GM10266 (cell line): ENCODE measurements around the gene RNF113A.

ENCODE experiments used
- DNase-seq: peaks from one replicate; pipeline ENCODE4 v3.0.0; 2012; ENCODE audit errors: extremely low spot score
- TF ChIP-seq, protein P1 (sequence below): IDR thresholded peaks from 2 replicates; pipeline ENCODE4 v1.5.1; 2012; ENCODE audit warnings: mild to moderate bottlenecking, low read depth; ENCODE audit not compliant: control insufficient read depth, insufficient read depth; ENCODE audit errors: missing control alignments

Gene RNF113A

DNA sequence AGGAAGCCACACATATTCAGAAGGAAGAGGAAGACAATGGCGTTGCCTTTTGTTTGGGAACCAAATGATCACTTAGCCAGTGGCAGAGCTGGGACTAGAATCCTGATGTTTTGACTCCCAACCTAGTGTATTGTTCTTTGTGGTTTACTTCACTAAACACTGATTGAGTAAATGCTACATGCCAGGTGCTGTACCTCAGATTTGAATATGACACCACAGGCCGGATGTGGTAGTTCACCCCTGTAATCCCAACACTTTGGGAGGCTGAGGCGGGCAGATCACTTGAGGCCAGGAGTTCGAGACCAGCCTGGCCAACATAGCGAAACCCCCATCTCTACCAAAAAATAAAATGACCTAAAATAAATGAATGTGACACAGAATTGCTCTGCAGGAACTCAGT lies 8.5 kb upstream of the RNF113A start:
- TF ChIP-seq, protein P1, sequence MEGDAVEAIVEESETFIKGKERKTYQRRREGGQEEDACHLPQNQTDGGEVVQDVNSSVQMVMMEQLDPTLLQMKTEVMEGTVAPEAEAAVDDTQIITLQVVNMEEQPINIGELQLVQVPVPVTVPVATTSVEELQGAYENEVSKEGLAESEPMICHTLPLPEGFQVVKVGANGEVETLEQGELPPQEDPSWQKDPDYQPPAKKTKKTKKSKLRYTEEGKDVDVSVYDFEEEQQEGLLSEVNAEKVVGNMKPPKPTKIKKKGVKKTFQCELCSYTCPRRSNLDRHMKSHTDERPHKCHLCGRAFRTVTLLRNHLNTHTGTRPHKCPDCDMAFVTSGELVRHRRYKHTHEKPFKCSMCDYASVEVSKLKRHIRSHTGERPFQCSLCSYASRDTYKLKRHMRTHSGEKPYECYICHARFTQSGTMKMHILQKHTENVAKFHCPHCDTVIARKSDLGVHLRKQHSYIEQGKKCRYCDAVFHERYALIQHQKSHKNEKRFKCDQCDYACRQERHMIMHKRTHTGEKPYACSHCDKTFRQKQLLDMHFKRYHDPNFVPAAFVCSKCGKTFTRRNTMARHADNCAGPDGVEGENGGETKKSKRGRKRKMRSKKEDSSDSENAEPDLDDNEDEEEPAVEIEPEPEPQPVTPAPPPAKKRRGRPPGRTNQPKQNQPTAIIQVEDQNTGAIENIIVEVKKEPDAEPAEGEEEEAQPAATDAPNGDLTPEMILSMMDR, result no peak
- DNase-seq, result no peak

DNA sequence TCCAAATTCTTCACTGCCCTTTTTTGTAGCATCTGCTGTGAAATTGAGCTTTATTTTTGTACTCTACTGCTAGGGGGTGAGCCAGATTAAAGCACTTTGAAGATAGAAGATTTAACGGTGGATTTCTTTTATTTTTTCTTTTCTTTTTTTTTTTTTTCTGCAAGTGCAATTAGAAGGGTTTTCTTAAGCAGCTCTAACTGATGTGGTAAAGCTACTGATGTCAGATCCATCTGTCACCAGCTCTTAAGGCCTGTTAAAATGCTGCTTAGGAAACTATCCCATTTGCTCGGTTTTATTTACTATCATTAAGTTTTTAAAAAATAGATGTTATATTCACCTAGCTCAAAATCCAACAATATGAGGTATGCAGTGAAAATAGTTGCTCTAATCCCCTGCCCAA lies 7.2 kb upstream of the RNF113A start:
- no peak for DNase-seq
- TF ChIP-seq, protein P1, result no peak

DNA sequence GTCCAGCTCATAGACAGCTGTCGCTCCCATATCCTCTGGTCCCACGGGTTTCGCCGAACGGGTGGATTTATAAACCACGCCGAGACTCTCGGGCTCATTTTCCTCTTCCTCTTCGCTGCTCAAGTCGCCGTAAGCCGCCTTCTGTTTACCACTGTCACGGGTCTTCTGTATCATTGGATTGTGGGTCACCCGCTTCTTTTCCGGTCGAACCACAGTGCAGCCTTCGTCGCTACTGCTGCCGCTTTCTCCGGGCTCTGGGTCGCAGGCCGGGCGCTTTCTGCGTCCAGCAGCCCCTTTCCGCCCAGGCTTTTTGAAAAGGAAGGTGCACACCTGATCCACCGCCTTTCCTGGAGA lies 311 bp downstream of the RNF113A start:
- TF ChIP-seq, protein P1, result no peak
- no peak for DNase-seq

DNA sequence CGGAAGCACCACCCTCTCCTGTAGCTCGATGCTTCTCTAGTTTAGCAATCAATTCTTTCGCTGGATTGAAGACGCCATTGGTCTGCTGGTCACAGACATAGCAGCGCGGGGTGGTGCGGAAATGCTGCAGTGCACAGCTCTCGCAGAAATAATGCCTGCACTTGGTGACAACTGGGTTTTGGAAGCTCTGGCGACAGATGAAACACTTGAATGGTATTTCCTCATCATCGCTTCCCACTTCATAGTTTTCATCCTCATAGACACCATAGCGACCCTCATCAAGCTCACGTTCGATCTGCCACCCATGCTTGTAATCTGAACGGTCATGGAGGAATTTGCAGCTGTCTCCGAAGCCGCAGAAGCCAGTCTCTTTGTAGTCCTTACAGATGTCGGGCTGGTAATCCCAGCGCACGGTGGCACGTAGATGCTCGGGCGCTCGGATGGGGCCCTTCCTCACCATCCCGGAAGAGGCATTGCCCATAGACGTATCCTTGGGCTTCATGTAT lies 854 bp downstream of the RNF113A start:
- TF ChIP-seq, protein P1, result no peak

DNA sequence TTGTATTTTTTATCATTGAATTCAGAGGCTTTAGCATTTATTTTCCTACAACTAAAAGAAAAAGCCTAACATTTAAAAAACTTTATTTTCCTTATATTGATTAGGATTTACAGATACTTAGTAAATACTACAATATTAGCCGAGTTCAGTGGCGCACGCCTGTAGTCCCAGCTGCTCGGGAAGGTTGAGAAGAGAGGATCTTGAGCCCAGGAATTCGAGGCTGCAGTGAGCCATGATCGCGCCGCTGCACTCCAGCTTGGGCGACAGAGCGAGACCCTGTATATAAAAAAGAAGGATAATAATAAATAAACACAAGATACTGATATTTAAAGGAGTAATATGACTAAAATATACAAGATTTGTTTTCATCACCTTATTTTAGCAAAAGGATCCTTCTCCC lies 18.1 kb downstream of the RNF113A start:
- TF ChIP-seq, protein P1, result no peak
- no peak for DNase-seq

More for the DNA sequence above, 854 bp downstream of the RNF113A start:
- DNase-seq, result no peak

DNA sequence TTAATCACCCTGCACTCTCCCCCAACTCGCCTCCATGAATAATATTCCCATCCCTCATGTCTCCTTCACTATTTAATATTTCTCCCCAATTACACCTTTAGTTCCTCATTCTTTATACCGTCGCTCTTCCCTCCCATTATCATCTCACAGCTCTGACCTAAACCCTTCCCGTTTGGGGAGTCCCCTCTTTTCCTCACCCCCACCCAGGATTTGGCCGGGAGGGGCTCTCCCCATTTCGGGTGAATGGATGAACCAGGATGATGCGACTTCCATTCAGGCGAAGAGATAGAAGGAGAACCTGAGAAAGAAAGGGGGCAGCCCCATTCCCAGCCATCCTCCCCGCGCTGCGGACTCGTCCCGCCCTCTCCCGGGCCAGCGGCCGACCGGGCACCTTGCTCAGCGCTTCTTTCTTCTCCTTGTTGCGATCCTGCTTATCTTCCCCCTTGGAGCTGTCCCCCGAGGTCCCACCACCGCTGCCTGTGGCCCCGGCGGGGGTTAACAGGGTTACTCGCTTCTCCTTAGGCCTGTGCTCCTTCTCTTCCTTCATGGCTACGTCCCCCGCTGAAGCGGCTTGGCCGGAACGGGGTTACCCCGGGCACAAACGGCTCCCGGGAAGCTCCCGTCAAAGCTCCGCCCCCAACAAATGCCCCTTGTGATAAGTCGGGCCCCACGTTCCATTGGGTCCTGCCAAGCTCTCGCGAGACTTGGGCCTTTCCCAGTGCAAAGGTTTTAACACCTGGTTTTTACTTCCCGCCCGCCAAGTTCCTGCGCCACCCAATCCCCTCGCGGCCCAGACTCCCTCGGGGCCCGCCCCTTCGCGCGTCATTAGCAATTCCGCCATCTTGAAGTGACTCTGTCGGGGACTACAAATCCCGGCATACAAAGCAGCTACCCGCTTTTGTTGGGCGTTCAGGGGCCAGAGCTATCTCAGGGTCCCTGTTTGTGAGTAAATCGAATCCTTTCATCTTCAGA lies 18.9 kb downstream of the RNF113A start, which contains the start of gene UPF3B:
Gene UPF3B, minus strand, starts transcription at position 582 of the 972 bp plus-strand sequence. Its CDS starts 35 bp downstream, at position 547.
- peak; percentile 85 for DNase-seq
- TF ChIP-seq, protein P1, result no peak

DNA sequence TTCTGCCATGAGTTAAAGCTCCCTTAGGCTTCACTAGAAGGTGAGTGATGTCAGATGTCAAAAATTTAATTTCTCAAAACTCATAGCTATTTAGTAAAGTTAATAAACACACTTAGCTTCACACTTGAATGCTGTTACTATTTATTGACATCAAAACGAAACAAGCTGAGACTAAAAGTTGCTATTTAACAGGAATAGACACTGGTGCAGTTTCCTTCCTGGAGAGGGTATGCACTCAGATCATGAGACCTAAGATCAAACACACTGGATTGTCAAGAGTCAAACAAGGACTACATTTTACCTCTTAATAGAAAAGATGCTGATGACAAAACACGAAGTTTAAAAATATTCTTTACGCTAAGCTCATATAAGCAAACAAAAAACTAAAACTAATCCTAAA lies 37.6 kb downstream of the RNF113A start:
- TF ChIP-seq, protein P1, result no peak
- no peak for DNase-seq
